Measurements from ENCODE around the gene ZNF91.

GRCh38 chr19:23385404-23385803 lies 9.9 kb downstream of the ZNF91 start:
- no peak for TF ChIP-seq BDP1 (IDR thresholded peaks at IDR 0.05; ENCODE audit: insufficient read depth, insufficient read length)
- no peak for TF ChIP-seq CBFA2T2 (conservative IDR thresholded peaks at IDR 0.05)
- no peak for TF ChIP-seq COPS2 (conservative IDR thresholded peaks at IDR 0.05)
- no peak for TF ChIP-seq ZNF778 (CRISPR knock-in tag; IDR thresholded peaks at IDR 0.05)

All from K562 (cell line).